ENCODE results near the gene GRHL1.
A peak's percentile ranks its signal among the peaks of the same experiment; 100 is the strongest.

GRHL1 gene

DNA sequence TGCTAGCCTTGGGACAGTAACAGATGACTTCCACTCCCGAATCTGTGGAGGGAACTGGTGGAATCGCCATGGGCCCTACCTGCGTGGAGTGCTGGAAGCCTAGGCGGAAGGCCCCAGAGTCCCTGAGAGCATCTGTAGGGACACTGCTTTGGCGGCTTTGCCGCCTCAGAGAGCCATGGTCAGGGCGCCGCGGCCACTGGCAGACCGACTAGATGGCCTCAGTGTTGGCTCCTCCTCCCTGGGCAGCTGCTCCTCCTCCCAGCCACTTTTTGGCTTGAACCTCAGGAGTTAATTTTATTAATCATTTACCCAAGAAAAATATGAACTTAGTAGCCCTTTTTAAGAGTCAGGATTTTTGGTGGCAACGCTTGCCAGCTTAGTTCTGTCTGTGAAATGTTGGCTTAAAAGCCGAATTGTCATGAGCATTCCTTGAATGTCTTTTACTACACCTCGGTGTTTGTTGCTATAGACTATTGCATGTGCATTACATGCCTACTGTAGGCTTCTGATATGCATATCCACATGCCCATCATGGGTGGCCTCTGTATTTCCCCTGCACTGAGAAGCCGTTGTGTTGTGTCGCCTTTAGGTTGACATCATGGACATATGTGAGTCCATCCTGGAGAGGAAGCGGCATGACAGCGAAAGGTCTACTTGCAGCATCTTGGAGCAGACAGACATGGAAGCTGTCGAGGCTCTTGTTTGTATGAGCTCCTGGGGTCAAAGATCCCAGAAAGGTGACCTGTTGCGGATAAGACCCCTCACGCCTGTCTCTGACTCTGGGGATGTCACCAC lies 94.3 kb downstream of the GRHL1 start:
- H3K23ac ChIP-seq (ENCODE audit: low read length), result no peak overlapping the region
- no CpG with 5 or more reads among the region's 20 CpGs for WGBS (ENCODE audit: extremely low coverage, insufficient coverage, insufficient read length)
- DNase-seq, result no peak
- no peak overlapping the region for H3K18ac ChIP-seq (ENCODE audit: low read length)
- H3K4ac ChIP-seq (ENCODE audit: low read depth, low read length), result no peak overlapping the region
- H3K9me3 ChIP-seq (ENCODE audit: insufficient read depth, low read depth, low read length), result peaks cover 4% of the 10 kb centered on the region
- peaks cover 2% of the 10 kb centered on the region for H3K79me2 ChIP-seq (ENCODE audit: control insufficient read depth, insufficient read depth, low read length, poor library complexity)
- H2BK120ac ChIP-seq (ENCODE audit: insufficient read depth, low read length, poor library complexity), result no peak overlapping the region
- H3K14ac ChIP-seq (ENCODE audit: low read length), result no peak overlapping the region
- H3K4me1 ChIP-seq (ENCODE audit: control insufficient read depth in 1 of 2, insufficient read depth in 2 of 2, low read length in 2 of 2), result peaks cover 14 to 22% of the 10 kb centered on the region in 2 experiments
- H3K27me3 ChIP-seq (ENCODE audit: insufficient read depth, low read length), result no peaks in the 10 kb centered on the region
- H3K27ac ChIP-seq (ENCODE audit: low read depth, low read length), result no peak overlapping the region
- no peak overlapping the region for H4K91ac ChIP-seq (ENCODE audit: low read depth, low read length)
- peaks cover 11% of the 10 kb centered on the region for H3K79me1 ChIP-seq (ENCODE audit: low read length)
- H3K9ac ChIP-seq (ENCODE audit: low read length), result no peak overlapping the region
- no peak overlapping the region for H4K12ac ChIP-seq (ENCODE audit: low read depth, low read length)
- H2BK5ac ChIP-seq (ENCODE audit: low read depth, low read length, poor library complexity), result no peak overlapping the region
- H3K36me3 ChIP-seq (ENCODE audit: control insufficient read depth in 1 of 2, insufficient read depth in 2 of 2, low read length in 2 of 2), result peaks cover 5 to 6% of the 10 kb centered on the region in 2 experiments
- no peak overlapping the region for H2BK12ac ChIP-seq (ENCODE audit: low read length)
- no peak overlapping the region for H3K4me2 ChIP-seq (ENCODE audit: low read length)
- no peak overlapping the region for H4K8ac ChIP-seq (ENCODE audit: low read depth, low read length)
- no peak overlapping the region for H3K4me3 ChIP-seq (ENCODE audit: low read depth, low read length)
- H2AK5ac ChIP-seq (ENCODE audit: low read length), result no peak overlapping the region
- no peak overlapping the region for H2AFZ ChIP-seq (ENCODE audit: insufficient read depth, low read length, poor library complexity)

- Histone ChIP-seq H4K12ac (ENCODE audit: low read depth, low read length) (no peak overlapping the region), H2BK12ac (ENCODE audit: low read length) (peak overlapping the region; percentile 25), H3K23ac (ENCODE audit: low read length) (no peak overlapping the region), H3K36me3 (ENCODE audit: control insufficient read depth in 1 of 2, insufficient read depth in 2 of 2, low read length in 2 of 2) (peaks cover 5 to 6% of the 10 kb centered on the region in 2 experiments), H3K9ac (ENCODE audit: low read length) (peak overlapping the region; percentile 5), H3K27ac (ENCODE audit: low read depth, low read length) (no peak overlapping the region), H3K9me3 (ENCODE audit: insufficient read depth, low read depth, low read length) (peaks cover 4% of the 10 kb centered on the region), H3K18ac (ENCODE audit: low read length) (no peak overlapping the region), H3K14ac (ENCODE audit: low read length) (no peak overlapping the region), H4K8ac (ENCODE audit: low read depth, low read length) (no peak overlapping the region), H3K4me1 (ENCODE audit: control insufficient read depth in 1 of 2, insufficient read depth in 2 of 2, low read length in 2 of 2) (peaks cover 14 to 22% of the 10 kb centered on the region in 2 experiments), H3K27me3 (ENCODE audit: insufficient read depth, low read length) (no peaks in the 10 kb centered on the region), H2BK5ac (ENCODE audit: low read depth, low read length, poor library complexity) (no peak overlapping the region), H3K79me2 (ENCODE audit: control insufficient read depth, insufficient read depth, low read length, poor library complexity) (peaks cover 2% of the 10 kb centered on the region), H3K4ac (ENCODE audit: low read depth, low read length) (no peak overlapping the region), H3K79me1 (ENCODE audit: low read length) (peaks cover 11% of the 10 kb centered on the region), H3K4me3 (ENCODE audit: low read depth, low read length) (no peak overlapping the region), H3K4me2 (ENCODE audit: low read length) (no peak overlapping the region), H2BK120ac (ENCODE audit: insufficient read depth, low read length, poor library complexity) (no peak overlapping the region), H2AFZ (ENCODE audit: insufficient read depth, low read length, poor library complexity) (no peak overlapping the region), H2AK5ac (ENCODE audit: low read length) (no peak overlapping the region), H4K91ac (ENCODE audit: low read depth, low read length) (no peak overlapping the region)
- no CpG with 5 or more reads among the region's 7 CpGs for WGBS (ENCODE audit: extremely low coverage, insufficient coverage, insufficient read length)
- no peak for DNase-seq
These were observed 95.4 kb downstream of the GRHL1 start for GRCh38 chr2:10046931-10047330.

DNA sequence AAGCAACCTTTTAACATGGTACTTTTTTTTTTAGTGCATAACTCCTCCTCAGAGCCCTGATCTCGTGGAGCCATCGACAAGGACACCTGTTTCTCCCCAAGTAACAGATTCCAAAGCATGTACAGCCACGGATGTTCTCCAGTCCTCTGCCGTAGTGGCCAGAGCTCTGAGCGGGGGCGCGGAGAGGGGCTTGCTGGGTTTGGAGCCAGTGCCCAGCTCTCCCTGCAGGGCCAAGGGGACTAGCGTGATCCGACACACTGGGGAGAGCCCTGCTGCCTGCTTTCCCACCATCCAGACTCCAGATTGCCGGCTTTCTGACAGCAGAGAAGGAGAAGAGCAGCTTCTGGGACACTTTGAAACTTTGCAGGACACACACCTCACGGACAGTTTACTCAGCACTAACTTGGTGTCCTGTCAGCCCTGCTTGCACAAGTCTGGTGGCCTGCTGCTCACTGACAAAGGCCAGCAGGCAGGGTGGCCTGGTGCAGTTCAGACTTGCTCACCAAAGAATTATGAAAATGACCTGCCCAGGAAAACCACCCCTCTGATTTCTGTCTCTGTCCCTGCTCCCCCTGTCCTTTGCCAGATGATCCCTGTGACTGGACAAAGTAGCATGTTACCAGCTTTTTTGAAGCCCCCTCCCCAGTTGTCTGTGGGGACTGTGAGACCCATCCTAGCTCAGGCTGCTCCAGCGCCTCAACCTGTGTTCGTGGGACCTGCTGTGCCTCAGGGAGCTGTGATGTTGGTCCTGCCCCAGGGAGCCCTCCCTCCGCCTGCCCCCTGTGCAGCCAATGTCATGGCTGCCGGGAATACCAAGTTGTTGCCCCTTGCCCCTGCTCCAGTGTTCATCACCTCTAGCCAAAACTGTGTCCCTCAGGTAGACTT lies 96.4 kb downstream of the GRHL1 start:
- Histone ChIP-seq H3K23ac (ENCODE audit: low read length) (no peak overlapping the region), H2AK5ac (ENCODE audit: low read length) (peak overlapping the region; percentile 39), H3K9me3 (ENCODE audit: insufficient read depth, low read depth, low read length) (peaks cover 4% of the 10 kb centered on the region), H3K27ac (ENCODE audit: low read depth, low read length) (peak overlapping the region; percentile 36), H3K9ac (ENCODE audit: low read length) (no peak overlapping the region), H2AFZ (ENCODE audit: insufficient read depth, low read length, poor library complexity) (no peak overlapping the region), H3K79me2 (ENCODE audit: control insufficient read depth, insufficient read depth, low read length, poor library complexity) (peaks cover 2% of the 10 kb centered on the region), H2BK120ac (ENCODE audit: insufficient read depth, low read length, poor library complexity) (no peak overlapping the region), H3K4me2 (ENCODE audit: low read length) (no peak overlapping the region), H4K91ac (ENCODE audit: low read depth, low read length) (no peak overlapping the region), H2BK12ac (ENCODE audit: low read length) (no peak overlapping the region), H3K14ac (ENCODE audit: low read length) (peak overlapping the region; percentile 14), H4K12ac (ENCODE audit: low read depth, low read length) (no peak overlapping the region), H3K36me3 (ENCODE audit: control insufficient read depth in 1 of 2, insufficient read depth in 2 of 2, low read length in 2 of 2) (peaks cover 7 to 10% of the 10 kb centered on the region in 2 experiments), H3K4me1 (ENCODE audit: control insufficient read depth in 1 of 2, insufficient read depth in 2 of 2, low read length in 2 of 2) (peaks cover 10 to 17% of the 10 kb centered on the region in 2 experiments), H3K27me3 (ENCODE audit: insufficient read depth, low read length) (no peaks in the 10 kb centered on the region), H3K4me3 (ENCODE audit: low read depth, low read length) (no peak overlapping the region), H4K8ac (ENCODE audit: low read depth, low read length) (no peak overlapping the region), H3K79me1 (ENCODE audit: low read length) (peaks cover 6% of the 10 kb centered on the region), H3K18ac (ENCODE audit: low read length) (no peak overlapping the region), H3K4ac (ENCODE audit: low read depth, low read length) (no peak overlapping the region), H2BK5ac (ENCODE audit: low read depth, low read length, poor library complexity) (no peak overlapping the region)
- DNase-seq, result no peak
- no CpG with 5 or more reads among the region's 15 CpGs for WGBS (ENCODE audit: extremely low coverage, insufficient coverage, insufficient read length)

- no peak overlapping the region for H2AFZ ChIP-seq (ENCODE audit: insufficient read depth, low read length, poor library complexity)
- H3K18ac ChIP-seq (ENCODE audit: low read length), result no peak overlapping the region
- peaks cover 7 to 10% of the 10 kb centered on the region in 2 experiments for H3K36me3 ChIP-seq (ENCODE audit: control insufficient read depth in 1 of 2, insufficient read depth in 2 of 2, low read length in 2 of 2)
- H4K91ac ChIP-seq (ENCODE audit: low read depth, low read length), result no peak overlapping the region
- peaks cover 9 to 13% of the 10 kb centered on the region in 2 experiments for H3K4me1 ChIP-seq (ENCODE audit: control insufficient read depth in 1 of 2, insufficient read depth in 2 of 2, low read length in 2 of 2)
- no peak overlapping the region for H3K14ac ChIP-seq (ENCODE audit: low read length)
- no peak overlapping the region for H3K4ac ChIP-seq (ENCODE audit: low read depth, low read length)
- no peak overlapping the region for H2BK120ac ChIP-seq (ENCODE audit: insufficient read depth, low read length, poor library complexity)
- no peak overlapping the region for H2AK5ac ChIP-seq (ENCODE audit: low read length)
- H4K8ac ChIP-seq (ENCODE audit: low read depth, low read length), result no peak overlapping the region
- H3K27ac ChIP-seq (ENCODE audit: low read depth, low read length), result no peak overlapping the region
- H4K12ac ChIP-seq (ENCODE audit: low read depth, low read length), result no peak overlapping the region
- peaks cover 4% of the 10 kb centered on the region for H3K9me3 ChIP-seq (ENCODE audit: insufficient read depth, low read depth, low read length)
- H3K23ac ChIP-seq (ENCODE audit: low read length), result no peak overlapping the region
- no peak overlapping the region for H2BK5ac ChIP-seq (ENCODE audit: low read depth, low read length, poor library complexity)
- H2BK12ac ChIP-seq (ENCODE audit: low read length), result no peak overlapping the region
- WGBS (ENCODE audit: extremely low coverage, insufficient coverage, insufficient read length), result no CpG with 5 or more reads among the region's 10 CpGs
- peak in 1 of 2 donors; percentile 67 for DNase-seq
- H3K4me3 ChIP-seq (ENCODE audit: low read depth, low read length), result no peak overlapping the region
- no peak overlapping the region for H3K9ac ChIP-seq (ENCODE audit: low read length)
- H3K79me2 ChIP-seq (ENCODE audit: control insufficient read depth, insufficient read depth, low read length, poor library complexity), result peaks cover under 1% of the 10 kb centered on the region
- no peak overlapping the region for H3K4me2 ChIP-seq (ENCODE audit: low read length)
- no peaks in the 10 kb centered on the region for H3K27me3 ChIP-seq (ENCODE audit: insufficient read depth, low read length)
- peaks cover 3% of the 10 kb centered on the region for H3K79me1 ChIP-seq (ENCODE audit: low read length)
These were observed 97.1 kb downstream of the GRHL1 start for GRCh38 chr2:10048501-10049171.

Data from trophoblast cell (in vitro differentiated cells and primary cell).